ENCODE data around the gene KDM7A. TPM values are rescaled to one million over a fixed set of nuclear protein-coding genes. Genes with fewer than 3 reads are reported as not detected.

KDM7A gene
- total RNA-seq, 2 experiments from 2014 or later = 3.3 TPM

- ChIA-PET POLR2A (interaction anchor here (0.6 kb wide), 1 partner anchor 158 kb away, joined by 3 read pairs; no protein-coding TSS in a partner anchor), CTCF (ENCODE audit: unreplicated experiment) (no interaction called here)
- no peaks in the 10 kb centered on the region for H3K9me2 ChIP-seq (ENCODE audit: insufficient read depth, low read length)
- intact Hi-C loops (cut with micrococcal nuclease; ENCODE audit: unreplicated experiment) = loop anchor here (1.0 kb wide), 1 partner anchor 17 kb away; no protein-coding TSS in a partner anchor
- H3K4me1 ChIP-seq (ENCODE audit: insufficient read depth, low read length, poor library complexity, severe bottlenecking) = no peaks in the 10 kb centered on the region
- H4K20me1 ChIP-seq (ENCODE audit: insufficient read depth, low read length) = peaks cover 5% of the 10 kb centered on the region; the same call in 1 of the 2 replicates
- H2AFZ ChIP-seq (ENCODE audit: low read length) = no peak overlapping the region
- H3K27ac ChIP-seq (ENCODE audit: low read depth, low read length, poor library complexity, severe bottlenecking) = no peak overlapping the region
- no peaks in the 10 kb centered on the region for H3K36me3 ChIP-seq (ENCODE audit: insufficient read depth, low read length)
- H3K79me2 ChIP-seq (ENCODE audit: insufficient read depth, low read depth, low read length) = no peaks in the 10 kb centered on the region
- no peaks in the 10 kb centered on the region for H3K9me3 ChIP-seq (ENCODE audit: low read length)
- H3K4me2 ChIP-seq (ENCODE audit: low read length) = no peak overlapping the region
- TF ChIP-seq EZH2phosphoT487 (IDR thresholded peaks at IDR 0.05; ENCODE audit: borderline replicate concordance, low read depth, low read length) = no peak
- no peak for TF ChIP-seq CTCF (conservative IDR thresholded peaks at IDR 0.05; ENCODE audit: low read length)
- H3K4me3 ChIP-seq (ENCODE audit: low read depth, low read length, poor library complexity, severe bottlenecking) = no peak overlapping the region
- BruUV-seq (replicated peaks) = no TSS peak
- DNase-seq (ENCODE audit: low spot score) = no peak
These were observed 30.2 kb downstream of the KDM7A start for GRCh38 chr7:140146574-140146973.

GRCh38 chr7:140145709-140146108 lies 31.1 kb downstream of the KDM7A start:
- no peak for TF ChIP-seq EZH2phosphoT487 (IDR thresholded peaks at IDR 0.05; ENCODE audit: borderline replicate concordance, low read depth, low read length)
- no peak for TF ChIP-seq CTCF (conservative IDR thresholded peaks at IDR 0.05; ENCODE audit: low read length)
- Histone ChIP-seq H3K9me3 (ENCODE audit: low read length) (no peaks in the 10 kb centered on the region), H3K4me2 (ENCODE audit: low read length) (no peak overlapping the region), H4K20me1 (ENCODE audit: insufficient read depth, low read length) (0 out of 2 replicates have a peak, but pooled peaks cover 5% of the 10 kb centered on the region), H3K79me2 (ENCODE audit: insufficient read depth, low read depth, low read length) (no peaks in the 10 kb centered on the region), H3K9me2 (ENCODE audit: insufficient read depth, low read length) (no peaks in the 10 kb centered on the region), H3K27ac (ENCODE audit: low read depth, low read length, poor library complexity, severe bottlenecking) (no peak overlapping the region), H3K4me1 (ENCODE audit: insufficient read depth, low read length, poor library complexity, severe bottlenecking) (no peaks in the 10 kb centered on the region), H2AFZ (ENCODE audit: low read length) (no peak overlapping the region), H3K4me3 (ENCODE audit: low read depth, low read length, poor library complexity, severe bottlenecking) (no peak overlapping the region), H3K36me3 (ENCODE audit: insufficient read depth, low read length) (no peaks in the 10 kb centered on the region)
- no TSS peak for BruUV-seq (replicated peaks)
- ChIA-PET CTCF (ENCODE audit: unreplicated experiment) (no interaction called here), POLR2A (interaction anchor here (0.6 kb wide), 1 partner anchor 159 kb away, joined by 3 read pairs; no protein-coding TSS in a partner anchor)
- DNase-seq (ENCODE audit: low spot score) = no peak
- intact Hi-C loops (cut with micrococcal nuclease; ENCODE audit: unreplicated experiment) = loop anchor here (1.0 kb wide), 1 partner anchor 16 kb away; no protein-coding TSS in a partner anchor

GRCh38 chr7:140144821-140145220 lies 32.0 kb downstream of the KDM7A start:
- POLR2A ChIA-PET = interaction anchor here (0.6 kb wide), 2 partner anchors 80 to 159 kb away, joined by 3 to 4 read pairs; no protein-coding TSS in a partner anchor
- Histone ChIP-seq H3K4me3 (ENCODE audit: low read depth, low read length, poor library complexity, severe bottlenecking) (no peak overlapping the region), H4K20me1 (ENCODE audit: insufficient read depth, low read length) (0 out of 2 replicates have a peak, but pooled peaks cover 5% of the 10 kb centered on the region), H2AFZ (ENCODE audit: low read length) (no peak overlapping the region), H3K79me2 (ENCODE audit: insufficient read depth, low read depth, low read length) (no peaks in the 10 kb centered on the region), H3K36me3 (ENCODE audit: insufficient read depth, low read length) (no peaks in the 10 kb centered on the region), H3K9me3 (ENCODE audit: low read length) (no peaks in the 10 kb centered on the region), H3K4me1 (ENCODE audit: insufficient read depth, low read length, poor library complexity, severe bottlenecking) (no peaks in the 10 kb centered on the region), H3K27ac (ENCODE audit: low read depth, low read length, poor library complexity, severe bottlenecking) (no peak overlapping the region), H3K9me2 (ENCODE audit: insufficient read depth, low read length) (no peaks in the 10 kb centered on the region), H3K4me2 (ENCODE audit: low read length) (no peak overlapping the region)
- DNase-seq (ENCODE audit: low spot score) = no peak
- no peak for TF ChIP-seq EZH2phosphoT487 (IDR thresholded peaks at IDR 0.05; ENCODE audit: borderline replicate concordance, low read depth, low read length)
- TF ChIP-seq CTCF (conservative IDR thresholded peaks at IDR 0.05; ENCODE audit: low read length) = no peak
- intact Hi-C loops (cut with micrococcal nuclease; ENCODE audit: unreplicated experiment) = no loop called here
- CTCF ChIA-PET (ENCODE audit: unreplicated experiment) = no interaction called here
- no TSS peak for BruUV-seq (replicated peaks)

All from OCI-LY7 (cell line).